HG03025 (cell line): ENCODE measurements around the gene PRKAA2.

Experiments used
- ATAC-seq: cut with Tn5 transposase; IDR thresholded peaks from one replicate; pipeline ENCODE4 v1.9.1; 2021; ENCODE audit warnings: mild to moderate bottlenecking, moderate library complexity; ENCODE audit not compliant: unreplicated experiment, low FRiP score

PRKAA2 gene

GRCh38 chr1:56654126-56654923 is 9.2 kb downstream of the PRKAA2 start:
- ATAC-seq = no peak

GRCh38 chr1:56655991-56656613 is 11.0 kb downstream of the PRKAA2 start:
- ATAC-seq = no peak

- ATAC-seq = no peak
Measured at GRCh38 chr1:56658254-56658653, 13.1 kb downstream of the PRKAA2 start.

GRCh38 chr1:56660293-56660692 is 15.2 kb downstream of the PRKAA2 start:
- no peak for ATAC-seq

- ATAC-seq = no peak
Measured at GRCh38 chr1:56663846-56664245, 18.7 kb downstream of the PRKAA2 start.

GRCh38 chr1:56665384-56665783 is 20.3 kb downstream of the PRKAA2 start:
- no peak for ATAC-seq

- no peak for ATAC-seq
Measured at GRCh38 chr1:56666112-56666608, 21.0 kb downstream of the PRKAA2 start.

GRCh38 chr1:56670350-56670749 is 25.2 kb downstream of the PRKAA2 start:
- ATAC-seq = no peak

GRCh38 chr1:56671085-56671484 is 26.0 kb downstream of the PRKAA2 start:
- ATAC-seq = no peak

- ATAC-seq = no peak
Measured at GRCh38 chr1:56671542-56671941, 26.4 kb downstream of the PRKAA2 start.

- ATAC-seq = no peak
Measured at GRCh38 chr1:56672579-56672978, 27.5 kb downstream of the PRKAA2 start.

GRCh38 chr1:56675763-56676162 is 30.6 kb downstream of the PRKAA2 start:
- no peak for ATAC-seq

GRCh38 chr1:56676571-56677035 is 31.5 kb downstream of the PRKAA2 start:
- no peak for ATAC-seq

GRCh38 chr1:56683569-56683968 is 38.5 kb downstream of the PRKAA2 start:
- no peak for ATAC-seq

- ATAC-seq = no peak
Measured at GRCh38 chr1:56686169-56686568, 41.1 kb downstream of the PRKAA2 start.

- ATAC-seq = no peak
Measured at GRCh38 chr1:56688522-56689026, 43.5 kb downstream of the PRKAA2 start.

GRCh38 chr1:56696663-56697062 is 51.5 kb downstream of the PRKAA2 start:
- ATAC-seq = no peak

- ATAC-seq = no peak
Measured at GRCh38 chr1:56703747-56704146, 58.6 kb downstream of the PRKAA2 start.

GRCh38 chr1:56707379-56707778 is 62.3 kb downstream of the PRKAA2 start:
- no peak for ATAC-seq

GRCh38 chr1:56709269-56709880 is 64.3 kb downstream of the PRKAA2 start:
- no peak for ATAC-seq

- no peak for ATAC-seq
Measured at GRCh38 chr1:56709995-56710394, 64.9 kb downstream of the PRKAA2 start.
